GM12875 (cell line): ENCODE measurements around the gene NFATC1.

Experiments used
- H3K4me3 ChIP-seq: one replicate; pipeline ENCODE4 v1.5.1; 2011; ENCODE audit warnings: low read depth, low read length, control low read depth
- CTCF ChIP-seq: IDR thresholded peaks from 2 replicates; pipeline ENCODE4 v1.5.1; 2011; ENCODE audit warnings: low read depth, mild to moderate bottlenecking, control low read depth, inconsistent platforms, low read length, moderate library complexity, borderline replicate concordance; ENCODE audit not compliant: insufficient read depth

The NFATC1 gene

GRCh38 chr18:79570266-79571201 is 174.8 kb downstream of the NFATC1 start:
- no peak for TF ChIP-seq CTCF
- no peak overlapping the region for H3K4me3 ChIP-seq

- no peak overlapping the region for H3K4me3 ChIP-seq
- TF ChIP-seq CTCF = no peak
Measured at GRCh38 chr18:79571211-79572092, 175.7 kb downstream of the NFATC1 start.

GRCh38 chr18:79572093-79572780 is 176.5 kb downstream of the NFATC1 start:
- TF ChIP-seq CTCF = no peak
- no peak overlapping the region for H3K4me3 ChIP-seq

- H3K4me3 ChIP-seq = no peak overlapping the region
- no peak for TF ChIP-seq CTCF
Measured at GRCh38 chr18:79572848-79573451, 177.2 kb downstream of the NFATC1 start.

GRCh38 chr18:79573921-79574491 is 178.3 kb downstream of the NFATC1 start:
- TF ChIP-seq CTCF = no peak
- no peak overlapping the region for H3K4me3 ChIP-seq

- H3K4me3 ChIP-seq = no peak overlapping the region
- no peak for TF ChIP-seq CTCF
Measured at GRCh38 chr18:79574938-79575525, 179.3 kb downstream of the NFATC1 start.
